LNCaP clone FGC (cell line): Measurements from ENCODE around the gene JADE2.
A peak's percentile ranks its signal among the peaks of the same experiment; 100 is the strongest.

Experiments used
- DNase-seq: peaks from one replicate; pipeline ENCODE4 v3.0.0-alpha.2; 2011; ENCODE audit warnings: low read depth
- H3K4me3 ChIP-seq: 2 replicates; pipeline ENCODE4 v1.5.1; 2011; ENCODE audit warnings: mild to moderate bottlenecking, low read depth, low read length, control low read depth
- TF ChIP-seq, protein P1 (sequence below): IDR thresholded peaks from 2 replicates; pipeline ENCODE4 v1.5.1; 2012; ENCODE audit warnings: mild to moderate bottlenecking; ENCODE audit not compliant: control insufficient read depth, insufficient read depth; ENCODE audit errors: extremely low read depth

Gene JADE2

GRCh38 chr5:134561871-134562296, 36.4 kb downstream of the JADE2 start:
- no peak for DNase-seq
- no peak overlapping the region for H3K4me3 ChIP-seq
- TF ChIP-seq, protein P1, sequence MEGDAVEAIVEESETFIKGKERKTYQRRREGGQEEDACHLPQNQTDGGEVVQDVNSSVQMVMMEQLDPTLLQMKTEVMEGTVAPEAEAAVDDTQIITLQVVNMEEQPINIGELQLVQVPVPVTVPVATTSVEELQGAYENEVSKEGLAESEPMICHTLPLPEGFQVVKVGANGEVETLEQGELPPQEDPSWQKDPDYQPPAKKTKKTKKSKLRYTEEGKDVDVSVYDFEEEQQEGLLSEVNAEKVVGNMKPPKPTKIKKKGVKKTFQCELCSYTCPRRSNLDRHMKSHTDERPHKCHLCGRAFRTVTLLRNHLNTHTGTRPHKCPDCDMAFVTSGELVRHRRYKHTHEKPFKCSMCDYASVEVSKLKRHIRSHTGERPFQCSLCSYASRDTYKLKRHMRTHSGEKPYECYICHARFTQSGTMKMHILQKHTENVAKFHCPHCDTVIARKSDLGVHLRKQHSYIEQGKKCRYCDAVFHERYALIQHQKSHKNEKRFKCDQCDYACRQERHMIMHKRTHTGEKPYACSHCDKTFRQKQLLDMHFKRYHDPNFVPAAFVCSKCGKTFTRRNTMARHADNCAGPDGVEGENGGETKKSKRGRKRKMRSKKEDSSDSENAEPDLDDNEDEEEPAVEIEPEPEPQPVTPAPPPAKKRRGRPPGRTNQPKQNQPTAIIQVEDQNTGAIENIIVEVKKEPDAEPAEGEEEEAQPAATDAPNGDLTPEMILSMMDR = peak; percentile 49

DNA sequence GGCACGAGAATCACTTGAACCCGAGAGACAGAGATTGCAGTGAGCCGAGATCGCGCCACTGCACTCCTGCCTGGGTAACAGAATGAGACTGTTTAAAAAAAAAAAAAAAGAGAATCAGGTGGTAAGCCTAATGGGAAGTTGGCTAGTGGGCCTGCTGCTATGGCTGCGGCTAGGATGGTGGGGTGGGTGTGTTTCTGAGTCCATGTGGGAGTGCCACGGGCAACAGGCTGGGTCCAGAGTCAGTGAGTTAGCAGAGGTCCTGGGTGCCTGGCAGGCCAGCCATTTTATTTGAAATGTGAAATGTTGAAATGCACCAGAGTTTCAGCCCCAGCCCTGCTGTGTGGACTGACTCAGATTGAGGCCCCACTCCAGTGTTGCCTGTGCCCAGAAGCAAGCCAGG, 37.8 kb downstream of the JADE2 start:
- TF ChIP-seq, protein P1 = no peak
- no peak overlapping the region for H3K4me3 ChIP-seq
- DNase-seq = no peak

GRCh38 chr5:134563962-134564361, 38.5 kb downstream of the JADE2 start:
- no peak overlapping the region for H3K4me3 ChIP-seq
- TF ChIP-seq, protein P1 = no peak

DNA sequence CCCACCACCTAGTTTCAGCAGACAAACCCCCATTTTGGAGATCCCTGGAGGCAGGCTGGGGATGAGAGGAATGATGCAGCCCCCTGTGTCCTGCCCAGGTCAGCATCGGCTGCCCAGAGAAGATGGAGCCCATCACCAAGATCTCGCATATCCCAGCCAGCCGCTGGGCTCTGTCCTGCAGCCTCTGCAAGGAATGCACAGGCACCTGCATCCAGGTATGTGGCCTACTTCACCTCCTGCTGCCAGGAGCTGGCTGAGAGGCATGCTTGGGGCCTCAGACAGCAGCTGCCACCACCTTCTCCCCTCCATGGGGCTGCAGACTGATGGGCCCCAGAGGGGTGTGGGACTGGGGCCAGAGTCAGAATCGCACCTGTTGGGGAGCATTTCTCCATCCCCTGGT, 38.9 kb downstream of the JADE2 start:
- DNase-seq = no peak
- TF ChIP-seq, protein P1 = no peak
- no peak overlapping the region for H3K4me3 ChIP-seq

More at GRCh38 chr5:134563962-134564361, 38.5 kb downstream of the JADE2 start:
- DNase-seq = no peak

GRCh38 chr5:134565791-134566740, 40.6 kb downstream of the JADE2 start:
- H3K4me3 ChIP-seq = no peak overlapping the region
- DNase-seq = no peak
- TF ChIP-seq, protein P1 = no peak

GRCh38 chr5:134566741-134567221, 41.3 kb downstream of the JADE2 start:
- TF ChIP-seq, protein P1 = no peak

More at GRCh38 chr5:134566741-134567221, 41.3 kb downstream of the JADE2 start:
- H3K4me3 ChIP-seq = no peak overlapping the region
- DNase-seq = no peak
